ENCODE results near the gene KCNK4.
A peak's percentile ranks its signal among the peaks of the same experiment; 100 is the strongest.

The KCNK4 gene

GRCh38 chr11:64331569-64332371 lies 40.7 kb downstream of the KCNK4 start:
- DNase-seq = peak; percentile 95

DNA sequence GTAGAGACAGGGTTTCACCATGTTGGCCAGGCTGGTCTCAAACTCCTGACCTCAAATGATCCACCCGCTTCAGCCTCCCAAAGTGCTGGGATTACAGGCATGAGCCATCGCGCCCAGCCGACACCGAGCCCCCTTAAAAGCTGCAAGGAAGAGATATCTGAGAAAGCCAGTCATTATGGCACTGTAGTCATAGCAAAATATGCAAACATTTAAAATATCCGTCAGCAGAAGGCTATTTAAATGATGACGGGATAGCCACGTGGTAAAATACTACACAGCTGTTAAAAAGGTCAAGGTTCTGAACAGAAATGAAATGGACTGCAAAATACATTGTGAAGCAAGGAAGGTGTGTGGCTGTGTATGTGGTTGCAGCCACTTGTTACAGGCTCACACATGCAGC lies 42.5 kb downstream of the KCNK4 start:
- DNase-seq = peak; percentile 41

GRCh38 chr11:64334764-64335735 lies 43.9 kb downstream of the KCNK4 start:
- peak; percentile 98 for DNase-seq

DNA sequence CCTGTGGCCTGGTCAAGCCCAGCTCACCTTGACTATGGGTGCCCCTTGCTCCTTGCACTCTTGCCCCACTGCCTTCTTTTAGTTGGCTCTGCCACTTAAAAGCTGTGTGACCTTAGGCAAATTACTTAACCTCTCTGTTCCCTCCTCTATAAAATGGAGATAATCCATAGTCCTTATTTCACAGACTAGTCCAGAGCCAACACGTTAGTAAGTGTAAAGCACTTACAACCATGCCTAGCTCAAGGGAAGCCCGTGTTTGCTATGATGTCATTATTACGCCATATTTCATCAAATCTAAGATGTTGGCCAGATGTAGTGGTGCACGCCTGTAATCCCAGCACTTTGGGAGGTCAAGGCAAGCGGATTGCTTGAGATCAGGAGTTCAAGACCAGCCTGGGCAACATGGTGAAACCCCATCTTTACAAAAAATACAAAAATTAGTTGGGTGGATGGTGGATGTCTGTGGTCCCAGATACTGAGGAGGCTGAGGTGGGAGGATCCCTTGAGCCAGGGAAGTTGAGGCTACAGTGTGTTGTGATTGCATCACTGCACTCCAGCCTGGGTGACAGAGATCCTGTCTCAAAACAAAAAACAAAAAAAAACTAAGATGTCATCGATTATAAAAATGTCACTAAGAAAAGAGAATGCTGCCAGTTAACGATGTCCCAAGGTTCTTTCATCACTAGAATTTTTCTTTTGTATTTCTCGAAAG lies 46.6 kb downstream of the KCNK4 start:
- DNase-seq = no peak

GRCh38 chr11:64338716-64339115 lies 47.6 kb downstream of the KCNK4 start:
- DNase-seq = no peak

DNA sequence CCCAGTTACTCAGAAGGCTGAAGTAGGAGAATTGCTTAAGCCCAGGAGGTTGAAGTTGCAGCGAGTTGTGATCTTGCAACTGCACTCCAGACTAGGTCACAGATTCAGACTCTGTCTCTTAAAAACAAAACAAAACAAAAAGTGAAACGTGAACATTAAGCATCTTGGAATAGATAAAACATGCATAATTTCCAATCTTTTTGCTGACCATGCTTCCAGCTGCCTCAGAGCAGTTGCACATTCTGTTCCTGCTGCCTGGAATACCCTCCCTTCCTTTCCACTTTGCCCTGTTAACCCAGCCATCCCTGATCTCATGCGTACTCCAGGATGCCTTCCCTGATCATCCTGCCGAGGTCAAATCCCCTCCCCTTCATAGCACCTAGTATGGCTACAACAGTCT lies 48.2 kb downstream of the KCNK4 start:
- no peak for DNase-seq

DNA sequence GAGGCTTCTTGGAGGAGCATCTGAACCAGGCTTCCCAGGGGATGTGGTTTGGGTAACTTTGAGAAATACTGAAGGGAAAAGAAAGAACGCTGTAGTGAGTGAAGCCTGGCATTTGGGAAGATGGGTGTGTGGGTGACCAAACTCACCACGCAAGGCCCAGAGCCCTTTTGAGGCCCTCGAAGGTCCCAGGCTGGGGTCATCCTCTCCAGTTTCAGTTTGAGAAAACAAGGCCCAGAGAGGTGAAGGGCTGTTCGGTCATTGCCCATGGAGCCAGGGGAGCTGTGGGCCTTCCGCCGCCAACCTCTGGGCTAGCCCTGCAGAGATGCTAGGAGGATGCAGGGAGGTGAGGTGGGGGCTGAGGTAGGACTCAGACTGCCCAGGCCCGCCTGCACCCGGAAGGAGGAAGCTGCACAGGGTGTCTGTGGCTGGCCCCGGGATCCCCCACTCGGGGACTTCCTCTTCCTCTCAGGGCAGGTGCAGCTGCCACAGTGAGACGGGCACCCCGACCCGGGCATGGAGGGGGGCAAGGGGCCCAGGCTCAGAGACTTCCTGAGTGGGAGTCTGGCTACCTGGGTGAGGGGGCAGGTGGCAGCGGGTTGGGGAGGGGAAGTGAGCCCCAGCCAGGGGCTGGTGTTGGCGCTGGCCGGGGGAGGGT lies 48.8 kb downstream of the KCNK4 start, which contains the start of gene CCDC88B:
Gene CCDC88B, plus strand, starts transcription at position 451 of the 655 bp plus-strand sequence. Its CDS starts 63 bp downstream, at position 514.
- peak; percentile 86 for DNase-seq

GRCh38 chr11:64340671-64341335 lies 49.7 kb downstream of the KCNK4 start:
- peak; percentile 80 for DNase-seq

DNA sequence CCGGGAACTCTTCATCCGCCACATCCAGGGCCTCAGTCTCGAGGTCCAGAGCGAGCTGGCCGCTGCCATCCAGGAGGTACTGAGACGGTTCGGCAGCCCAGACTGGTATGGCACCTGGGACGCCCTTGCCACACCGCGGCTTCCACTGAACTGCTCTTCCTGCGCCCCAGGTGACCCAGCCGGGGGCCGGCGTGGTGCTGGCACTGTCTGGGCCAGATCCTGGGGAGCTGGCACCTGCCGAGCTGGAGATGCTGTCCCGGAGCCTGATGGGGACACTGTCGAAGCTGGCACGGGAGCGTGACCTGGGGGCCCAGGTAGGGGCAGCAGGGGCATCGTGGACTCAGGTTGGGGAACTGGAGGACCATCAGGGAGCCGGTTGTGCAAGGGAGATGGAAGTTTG lies 50.3 kb downstream of the KCNK4 start:
- no peak for DNase-seq

- DNase-seq = peak; percentile 96
These were observed 51.0 kb downstream of the KCNK4 start for GRCh38 chr11:64341851-64342791.

GRCh38 chr11:64342869-64343745 lies 52.0 kb downstream of the KCNK4 start:
- DNase-seq = no peak

- peak; percentile 68 for DNase-seq
These were observed 52.9 kb downstream of the KCNK4 start for GRCh38 chr11:64343767-64344559.

DNA sequence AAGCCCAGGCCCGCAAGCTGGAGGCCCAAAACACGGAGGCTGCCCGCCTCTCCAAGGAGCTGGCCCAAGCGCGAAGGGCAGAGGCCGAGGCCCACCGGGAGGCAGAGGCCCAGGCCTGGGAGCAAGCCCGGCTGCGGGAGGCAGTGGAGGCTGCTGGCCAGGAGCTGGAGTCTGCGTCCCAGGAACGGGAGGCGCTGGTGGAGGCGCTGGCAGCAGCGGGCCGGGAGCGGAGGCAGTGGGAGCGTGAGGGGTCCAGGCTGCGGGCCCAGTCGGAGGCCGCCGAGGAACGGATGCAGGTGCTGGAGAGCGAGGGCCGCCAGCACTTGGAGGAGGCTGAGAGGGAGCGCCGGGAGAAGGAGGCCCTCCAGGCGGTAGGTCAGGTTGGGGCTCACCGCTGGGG lies 53.7 kb downstream of the KCNK4 start:
- DNase-seq = no peak

DNA sequence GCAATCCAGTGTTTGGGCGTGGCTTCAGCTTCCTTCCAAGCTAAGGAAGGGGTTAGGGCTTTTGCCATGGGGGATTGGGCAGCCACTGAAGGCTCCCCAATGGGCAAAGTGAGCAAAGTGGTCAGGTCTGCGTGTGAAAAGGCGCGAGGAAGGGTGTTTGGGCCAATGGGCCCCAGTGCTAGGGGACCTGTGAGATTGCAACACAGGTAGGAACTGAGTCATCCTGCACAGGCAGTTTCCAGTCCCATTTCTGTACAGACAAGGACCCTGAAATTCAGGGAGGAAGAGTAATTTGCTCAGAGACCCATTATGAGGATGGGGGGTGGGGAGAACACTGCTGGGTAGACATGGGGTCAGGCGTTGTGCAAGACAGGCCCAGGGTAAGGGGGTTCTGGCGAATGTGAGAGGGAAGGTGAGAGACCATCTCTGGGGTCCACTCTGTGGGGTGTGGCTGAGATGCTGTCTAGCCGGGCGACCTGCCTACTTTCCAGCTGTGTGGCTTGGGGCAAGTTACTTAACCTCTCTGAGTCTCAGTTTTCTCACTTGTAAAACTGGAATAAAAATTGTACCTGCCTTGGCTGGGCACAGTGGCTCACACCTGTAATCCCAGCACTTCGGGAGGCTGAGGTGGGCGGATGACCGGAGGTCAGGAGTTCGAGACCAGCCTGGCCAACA lies 56.2 kb downstream of the KCNK4 start:
- peak; percentile 40 for DNase-seq

GRCh38 chr11:64348383-64349024 lies 57.4 kb downstream of the KCNK4 start:
- DNase-seq = no peak

- no peak for DNase-seq
These were observed 57.9 kb downstream of the KCNK4 start for GRCh38 chr11:64349025-64349387.

- no peak for DNase-seq
These were observed 58.3 kb downstream of the KCNK4 start for GRCh38 chr11:64349404-64349803.

Data from hematopoietic multipotent progenitor cell treated with erythropoietin and hydrocortisone succinate and interleukin-3 and kit ligand, for 4 days (in vitro differentiated cells).